Stimulated activated CD4-positive, alpha-beta T cell treated with anti-CD3 and anti-CD28 coated beads, TNF-alpha, amount 100 ng/mL, for 1 hour (primary cell): ENCODE data around the gene LAMA2.
"Not testable (repeated sequence)": the region's sequence is repeated elsewhere in the genome, so short reads cannot be mapped to it uniquely, and the experiment has no call there.

Source experiments
- DNase-seq, 3 donors: peaks; one replicate each; pipeline ENCODE4 v3.0.0-alpha.2; 2020; ENCODE audit warnings: low read depth in 3 of 3, low spot score in 1 of 3

The LAMA2 gene

DNA sequence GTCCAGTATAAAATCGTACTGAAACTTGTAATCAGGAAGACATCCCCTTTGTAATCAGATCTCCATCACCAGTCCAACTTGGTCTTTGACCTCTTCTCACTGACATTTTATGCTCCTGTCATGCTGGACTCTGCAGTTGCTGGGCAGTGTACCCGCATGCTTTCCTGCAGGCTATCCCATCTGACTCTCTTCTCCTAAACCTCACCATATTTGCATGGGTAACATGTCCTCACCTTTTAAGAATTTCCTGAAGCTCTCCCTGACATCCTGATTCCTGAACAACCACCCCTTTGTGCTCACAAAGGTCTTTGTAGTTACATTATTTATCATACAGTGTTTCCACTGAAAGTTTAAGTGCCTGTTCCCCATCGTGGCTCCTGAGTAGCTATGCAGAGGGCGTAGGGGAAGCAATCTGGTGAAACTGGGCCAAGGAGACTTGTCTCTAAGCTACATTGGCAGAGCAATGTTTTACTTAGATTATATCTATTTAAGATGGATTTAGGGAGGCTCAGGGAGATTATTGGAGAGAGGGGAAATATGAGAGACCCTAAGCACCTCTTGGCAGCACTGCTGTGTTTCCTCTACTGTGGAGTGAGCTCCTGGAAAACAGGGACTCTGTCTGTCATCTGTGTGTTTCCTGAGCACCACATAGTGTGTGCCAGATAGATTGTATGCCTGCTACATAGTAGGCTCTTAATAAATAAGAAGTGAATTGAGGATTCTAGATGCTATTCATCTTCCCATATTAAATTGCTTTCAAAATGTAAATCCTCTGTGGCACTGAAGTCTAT lies 124.0 kb downstream of the LAMA2 start:
- no peak for DNase-seq

DNA sequence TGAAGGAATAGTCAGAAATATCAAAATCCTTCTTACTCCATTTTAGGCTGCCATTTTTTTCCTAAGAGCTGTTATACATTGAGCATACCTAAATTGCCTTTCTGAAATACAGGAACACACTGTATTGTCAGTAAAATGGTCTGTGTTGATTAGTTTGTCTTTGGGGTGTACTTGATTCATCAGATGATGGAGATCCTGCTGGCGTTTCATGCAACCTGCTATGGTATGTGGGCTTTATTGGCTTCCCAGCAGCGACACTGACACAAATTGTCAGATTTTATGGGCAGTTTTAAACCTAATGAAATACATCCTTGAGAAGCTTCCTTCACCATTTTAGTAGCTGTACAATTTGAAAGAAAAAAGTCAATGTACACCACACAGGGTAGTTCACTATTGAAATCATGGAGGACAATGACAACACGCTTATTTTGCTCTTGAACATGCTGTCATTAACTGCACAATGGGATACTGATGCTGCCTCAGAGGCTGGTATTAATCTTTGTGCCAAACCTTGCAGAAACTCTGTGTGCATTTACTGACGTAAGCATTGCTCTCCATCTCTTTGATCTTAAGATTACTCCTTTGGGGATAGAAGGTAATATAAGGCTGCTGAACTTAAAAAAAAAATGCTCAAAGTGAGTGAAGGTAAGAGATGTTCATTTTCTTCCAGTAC lies 124.9 kb downstream of the LAMA2 start:
- DNase-seq = no peak

DNA sequence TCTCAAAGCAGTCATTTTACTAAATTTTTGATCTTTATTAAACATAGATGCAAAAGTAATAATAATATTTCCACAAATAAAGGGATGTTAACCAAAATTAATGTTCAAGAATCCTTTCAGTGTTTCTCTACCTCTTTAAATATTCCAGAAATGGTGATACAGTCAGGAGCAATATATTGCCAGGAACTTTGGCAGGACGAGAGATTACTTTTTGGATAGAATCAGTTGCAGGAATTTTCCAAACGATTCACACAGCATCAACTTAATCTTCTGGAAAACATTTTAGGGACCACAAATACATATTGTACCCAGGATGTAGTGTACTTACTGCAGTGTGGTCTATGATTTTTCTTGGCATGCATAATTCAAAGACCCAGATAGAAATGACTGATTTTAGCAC lies 125.7 kb downstream of the LAMA2 start:
- DNase-seq = no peak

DNA sequence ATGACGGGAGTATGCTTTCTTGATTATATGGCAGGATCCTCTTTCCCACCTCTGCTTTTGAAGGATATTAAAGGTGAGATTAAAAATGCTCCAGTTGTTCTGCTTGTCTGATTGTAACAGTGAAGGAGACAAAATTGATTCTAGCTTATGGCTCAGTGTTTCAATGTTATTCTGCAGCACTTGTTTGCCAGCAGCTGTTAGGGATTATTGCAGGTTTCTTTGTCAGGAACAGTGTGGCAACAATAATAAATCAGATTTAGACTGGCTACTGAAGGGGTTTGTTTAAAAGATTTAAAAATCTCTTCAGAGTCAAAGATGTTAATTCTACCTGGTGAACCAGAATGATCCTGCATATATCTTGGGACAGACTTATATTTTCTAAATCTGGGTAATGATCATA lies 126.9 kb downstream of the LAMA2 start:
- no peak for DNase-seq

DNA sequence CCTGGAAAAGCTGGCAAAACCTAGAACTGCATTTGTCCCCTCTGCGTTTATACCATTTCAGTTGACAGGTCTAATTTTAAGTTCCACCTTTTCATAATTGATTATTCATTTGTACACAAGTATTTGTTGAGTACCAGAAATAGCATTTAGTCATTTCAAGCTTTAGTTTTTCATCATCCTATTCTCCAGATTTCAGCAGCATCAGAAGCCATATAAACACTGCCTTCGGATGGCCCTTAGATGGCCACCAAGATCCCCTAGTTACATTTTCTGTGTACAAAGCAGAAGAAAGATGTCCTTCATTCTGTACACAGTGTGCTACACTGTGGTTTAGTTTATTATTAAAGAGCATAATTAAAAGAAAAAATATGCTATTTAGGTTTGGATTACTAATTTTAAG lies 131.4 kb downstream of the LAMA2 start:
- DNase-seq = no peak

DNA sequence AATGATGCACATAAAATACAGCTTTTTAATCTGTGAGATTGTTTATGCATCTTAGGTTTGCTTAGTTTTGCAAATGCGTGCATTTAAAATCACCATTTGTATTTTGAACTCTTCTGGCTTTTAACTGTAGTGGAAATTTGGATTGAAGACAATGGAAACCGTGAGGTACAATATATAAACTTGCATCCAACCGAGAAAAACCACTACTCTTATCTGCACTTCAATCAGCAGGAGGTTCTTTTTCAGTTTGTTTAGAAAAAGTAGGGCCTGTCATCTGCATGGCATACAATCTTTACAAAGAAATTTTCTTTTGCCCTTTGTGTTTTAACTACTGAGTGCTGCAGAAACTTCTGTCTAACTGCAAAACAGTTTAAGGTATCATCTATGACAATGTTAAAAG lies 132.8 kb downstream of the LAMA2 start:
- no peak for DNase-seq

DNA sequence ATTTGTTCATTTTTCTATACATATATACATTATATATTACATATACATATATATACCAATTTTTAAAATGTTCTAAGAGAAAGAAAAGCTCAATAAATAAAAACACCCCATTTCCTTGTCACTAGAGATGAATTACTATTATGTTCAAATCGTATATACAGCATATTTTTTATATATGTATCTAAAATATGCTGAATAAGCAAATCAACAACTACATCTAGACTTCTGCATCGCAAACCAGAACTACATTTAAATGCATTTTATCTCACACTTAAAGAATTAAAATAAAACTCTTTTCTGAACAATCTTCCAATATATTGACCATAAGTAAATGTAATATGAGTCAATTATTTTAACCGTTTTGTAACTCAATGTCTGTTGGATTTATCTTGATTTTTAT lies 133.9 kb downstream of the LAMA2 start:
- no peak for DNase-seq

DNA sequence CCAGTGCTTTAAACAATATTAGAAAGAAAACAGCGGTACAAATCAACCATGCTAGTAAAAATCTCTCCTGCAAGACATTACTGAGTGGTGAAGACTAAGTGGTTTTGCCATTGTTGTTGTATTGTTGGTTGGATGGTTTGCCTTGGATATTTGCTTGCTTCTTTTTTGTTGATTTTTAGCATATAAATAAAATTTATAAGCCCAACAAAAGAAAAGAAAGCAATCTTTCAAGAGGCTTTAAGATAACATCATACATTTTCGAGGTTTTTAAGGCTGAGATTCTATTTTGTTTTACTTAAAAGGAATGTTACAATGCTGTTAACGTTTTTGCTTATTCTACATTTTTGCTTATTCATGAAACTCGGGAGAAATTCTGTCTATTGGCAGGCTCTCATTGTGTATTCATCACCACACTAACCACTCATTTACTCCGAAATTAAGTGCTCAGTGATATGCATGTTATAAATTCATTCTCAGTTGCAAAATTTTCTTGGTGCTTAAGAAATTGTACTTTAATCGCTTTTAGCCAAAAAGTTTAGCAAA lies 139.1 kb downstream of the LAMA2 start:
- DNase-seq = no peak

DNA sequence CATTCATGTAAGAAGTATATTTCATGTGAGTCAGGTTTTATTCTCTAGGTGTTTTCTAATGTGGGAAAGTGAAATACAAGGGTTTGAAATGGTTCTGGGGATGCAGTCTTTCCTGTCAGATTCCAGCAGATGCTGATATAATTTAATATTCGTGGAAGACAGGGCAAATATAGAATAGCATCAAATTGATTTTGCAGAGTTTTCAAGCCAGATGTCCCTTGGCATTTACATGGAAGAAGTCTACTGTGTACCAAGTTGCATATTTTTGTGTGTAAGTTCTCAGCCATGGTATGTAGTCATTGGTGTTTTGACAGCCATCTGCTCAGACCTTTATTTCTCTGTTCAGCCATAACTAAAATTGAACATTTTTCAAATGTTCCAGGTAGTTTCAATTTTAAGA lies 143.7 kb downstream of the LAMA2 start:
- no peak for DNase-seq

DNA sequence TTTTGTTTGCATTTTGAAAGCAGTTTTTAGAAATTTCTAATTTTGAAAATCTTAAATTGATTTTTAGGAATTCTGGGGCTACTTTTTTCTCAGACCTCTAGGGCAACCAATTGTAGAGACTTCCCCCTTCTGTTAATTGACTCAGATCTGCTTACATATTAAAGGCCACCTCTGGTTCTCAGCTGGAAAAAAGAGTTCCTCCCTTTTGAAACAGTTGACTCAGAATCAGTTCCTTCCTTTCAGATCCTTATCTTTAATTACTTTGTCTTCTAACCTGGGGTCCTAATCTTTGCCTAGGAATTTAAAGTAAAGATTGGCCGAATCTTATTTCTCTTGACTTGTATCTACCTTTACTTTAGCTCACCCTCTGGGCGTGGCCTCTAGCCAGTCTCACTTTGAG lies 146.8 kb downstream of the LAMA2 start:
- DNase-seq = no peak

DNA sequence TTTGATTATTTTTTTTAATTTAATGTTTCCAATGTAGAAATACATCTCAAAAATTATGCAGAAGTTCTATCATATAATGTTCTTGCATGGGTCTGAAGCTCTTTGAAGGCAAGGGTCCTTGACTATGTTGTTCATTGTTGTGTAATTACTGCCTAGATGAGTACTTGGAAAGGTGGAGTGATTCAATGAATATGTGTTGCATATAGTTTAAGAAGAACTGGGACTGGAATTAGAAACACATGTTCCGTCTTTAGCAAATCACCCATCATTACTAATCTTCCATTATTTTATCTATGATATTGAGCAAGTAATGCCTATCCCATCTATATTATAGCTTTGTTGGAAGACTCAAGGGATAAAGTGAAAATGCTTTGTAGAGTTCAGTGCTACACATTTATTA lies 147.3 kb downstream of the LAMA2 start:
- no peak for DNase-seq

DNA sequence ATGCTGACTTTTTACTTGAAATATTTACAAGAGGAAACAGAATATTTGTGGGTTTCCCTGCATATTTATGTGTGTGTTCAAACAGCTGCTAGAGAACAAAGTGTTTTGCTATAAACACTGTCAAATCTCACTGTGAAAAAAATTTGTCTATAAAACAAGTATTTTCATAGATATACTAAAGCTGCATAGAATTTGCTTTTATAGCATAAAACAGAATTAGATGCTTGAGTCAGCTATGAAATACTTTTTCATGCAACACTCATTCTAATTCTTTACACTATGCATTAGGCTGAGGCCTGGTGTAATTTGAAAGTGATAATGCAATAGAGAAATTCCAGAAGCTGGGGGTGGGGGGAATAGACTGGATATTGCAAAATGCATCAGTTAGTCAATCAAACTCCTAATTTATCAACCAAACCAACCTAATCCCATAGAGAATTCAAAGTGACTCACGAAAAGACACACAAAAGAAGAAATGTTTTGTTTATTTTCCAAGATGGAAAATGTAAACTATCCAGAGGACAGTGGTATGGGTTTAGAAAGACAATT lies 148.2 kb downstream of the LAMA2 start:
- no peak for DNase-seq

DNA sequence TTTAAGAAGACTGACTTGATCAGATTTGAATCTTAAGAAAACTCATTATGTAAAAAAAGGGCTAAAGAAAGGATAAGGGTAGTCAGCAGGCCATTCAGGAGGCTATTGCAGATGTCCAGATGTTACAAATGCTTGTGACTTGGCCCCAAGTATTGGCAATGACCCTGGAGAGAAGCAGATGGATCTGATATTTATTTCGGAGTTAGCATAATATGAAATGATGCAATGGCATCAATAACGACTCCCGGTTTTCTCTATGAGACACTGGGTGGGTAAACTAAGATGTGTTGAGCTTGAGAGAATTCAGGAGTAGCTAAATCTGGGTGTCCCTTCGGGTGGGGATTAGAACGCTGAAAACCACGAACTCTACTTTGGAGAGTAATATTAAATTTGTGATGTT lies 149.7 kb downstream of the LAMA2 start:
- no peak for DNase-seq

DNA sequence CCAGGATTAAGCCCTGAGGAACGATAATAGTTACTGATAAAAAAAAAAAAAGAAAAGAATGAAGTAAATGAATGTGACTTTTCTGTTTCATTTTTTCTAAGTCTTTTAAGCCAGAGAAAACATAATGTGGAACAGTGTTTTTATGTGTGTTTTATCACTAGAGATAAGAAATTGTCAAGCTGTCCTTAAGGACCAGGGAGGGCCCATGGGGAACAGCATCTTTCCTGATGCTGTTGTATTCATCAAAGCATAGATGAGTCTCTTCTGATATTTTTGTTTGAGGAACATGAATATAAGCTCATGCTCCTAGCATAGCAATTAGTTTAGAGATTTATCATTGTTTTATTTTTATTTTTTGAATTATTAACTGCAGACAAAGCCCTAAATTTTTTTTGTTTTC lies 150.2 kb downstream of the LAMA2 start:
- no peak for DNase-seq

DNA sequence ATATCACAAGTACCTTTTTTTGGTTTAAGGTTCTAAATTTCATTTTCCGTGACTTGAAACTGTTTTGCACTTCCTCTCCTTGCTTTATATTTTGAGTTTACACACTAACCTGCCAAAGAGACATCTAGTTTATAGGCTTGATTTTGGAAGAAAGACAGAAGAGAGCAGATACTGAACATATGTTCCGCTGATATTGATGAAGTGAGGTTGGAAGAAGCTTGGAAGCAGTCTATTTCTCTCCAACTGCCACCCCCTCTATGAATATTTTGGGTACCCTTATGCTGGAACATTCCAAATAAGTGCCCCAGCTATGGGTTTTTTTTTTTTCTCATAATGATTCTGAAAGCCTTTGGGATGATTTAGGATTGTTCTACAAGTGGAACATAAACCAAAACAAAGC lies 150.6 kb downstream of the LAMA2 start:
- no peak for DNase-seq

DNA sequence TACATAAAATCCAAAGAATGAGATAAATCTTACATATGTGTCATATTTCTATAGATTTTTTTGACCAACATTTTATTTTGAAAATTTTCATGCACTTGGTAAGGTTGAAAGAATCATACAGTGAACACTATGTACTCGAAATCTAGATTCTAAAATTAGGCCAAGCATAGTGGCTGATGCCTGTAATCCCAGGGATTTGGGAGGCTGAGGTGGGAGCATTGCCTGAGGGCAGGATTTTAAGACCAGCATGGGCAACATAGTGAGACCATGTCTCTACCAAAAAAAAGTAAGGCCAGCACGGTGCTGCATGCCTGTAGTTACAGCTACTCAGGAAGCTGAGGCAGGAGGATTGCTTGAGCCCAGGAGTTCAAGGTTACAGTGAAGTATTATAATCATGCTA lies 158.6 kb downstream of the LAMA2 start:
- no peak for DNase-seq

DNA sequence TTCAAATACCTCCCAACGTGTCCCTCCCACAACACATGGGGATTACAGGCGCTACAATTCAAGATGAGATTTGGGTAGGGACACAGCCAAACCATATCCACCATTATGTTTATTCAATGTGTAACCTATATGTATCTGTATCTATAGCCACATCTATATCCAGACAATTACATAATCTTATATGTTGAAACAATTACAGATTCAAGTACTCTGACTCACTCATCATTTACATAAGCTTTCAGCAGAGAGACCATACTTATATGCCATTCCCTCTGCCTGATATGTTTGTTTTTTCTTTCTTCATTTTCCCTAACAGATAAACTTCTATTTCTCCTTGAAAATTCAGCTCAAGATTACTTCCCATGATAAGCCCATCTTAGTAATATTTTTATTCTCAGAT lies 163.6 kb downstream of the LAMA2 start:
- no peak for DNase-seq

DNA sequence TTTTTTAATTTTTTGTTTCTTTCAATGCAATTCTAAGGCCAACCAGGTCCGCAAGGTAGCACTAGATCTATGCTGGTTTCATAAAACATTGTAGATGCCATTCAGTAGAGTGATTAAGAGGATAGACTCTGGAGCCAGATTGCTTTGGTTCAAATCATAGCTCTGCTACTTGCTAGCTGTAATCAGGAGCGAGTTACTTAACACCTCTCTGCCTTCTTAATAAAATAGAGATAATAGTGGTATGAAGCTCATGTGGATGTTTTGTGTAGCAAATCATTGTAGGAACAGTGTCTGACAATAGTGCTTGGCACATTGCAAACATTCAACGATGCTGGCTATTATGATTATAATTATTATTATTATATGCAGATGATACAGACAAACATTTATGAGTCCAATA lies 164.9 kb downstream of the LAMA2 start:
- no peak for DNase-seq

DNA sequence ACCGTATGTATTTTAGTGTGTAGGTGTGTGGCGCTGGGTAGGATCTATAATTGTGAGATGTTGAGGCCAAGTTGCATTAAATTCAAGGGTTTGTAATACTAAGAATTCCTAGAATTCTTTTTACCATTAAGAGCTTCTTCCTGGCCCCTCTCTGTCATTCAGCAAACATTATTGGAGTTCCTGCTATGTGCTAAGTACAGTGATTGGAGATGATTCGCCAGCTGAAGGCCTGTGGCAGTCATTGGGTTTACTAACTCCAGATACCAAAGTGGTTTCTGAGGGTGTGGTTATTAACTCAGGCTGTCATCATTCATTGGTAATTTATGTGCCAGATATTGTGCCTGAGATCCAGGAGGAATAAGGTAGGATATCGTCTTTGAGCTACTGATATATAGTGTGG lies 167.1 kb downstream of the LAMA2 start:
- DNase-seq = no peak

DNA sequence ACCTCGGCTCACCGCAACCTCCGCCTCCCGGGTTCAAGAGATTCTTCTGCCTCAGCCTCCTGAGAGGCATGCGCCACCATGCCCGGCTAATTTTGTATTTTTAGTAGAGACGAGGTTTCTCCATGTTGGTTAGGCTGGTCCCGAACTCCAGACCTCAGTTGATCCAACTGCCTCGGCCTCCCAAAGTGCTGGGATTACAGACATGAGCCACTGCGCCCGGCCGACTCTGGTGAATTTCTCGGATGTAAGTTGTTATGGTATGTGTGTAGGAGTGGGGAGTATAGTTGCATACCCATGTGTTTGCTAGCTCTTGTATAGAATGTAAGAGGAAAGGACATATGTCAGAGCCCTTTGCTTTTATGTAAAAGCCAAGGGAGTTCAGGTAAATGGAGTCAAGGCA lies 170.2 kb downstream of the LAMA2 start:
- DNase-seq = not testable (repeated sequence)

DNA sequence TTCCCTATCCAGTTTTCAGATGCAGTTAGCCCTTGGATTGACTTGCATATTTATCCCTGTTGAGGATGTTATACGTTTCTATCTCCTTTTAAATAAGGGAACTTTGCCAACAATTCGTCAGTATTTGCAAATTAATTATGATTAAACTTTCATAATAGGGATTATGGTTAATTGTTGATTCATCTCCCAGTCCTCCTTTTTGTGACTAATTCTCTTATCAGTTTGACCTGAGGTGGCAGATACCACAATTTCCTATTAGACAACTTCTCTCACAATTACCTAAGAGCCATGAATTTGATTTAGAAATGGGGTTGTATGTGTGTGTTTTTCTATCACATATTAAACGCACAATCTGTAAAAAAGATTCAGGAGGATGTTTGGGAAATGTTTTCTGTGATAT lies 172.9 kb downstream of the LAMA2 start:
- no peak for DNase-seq

DNA sequence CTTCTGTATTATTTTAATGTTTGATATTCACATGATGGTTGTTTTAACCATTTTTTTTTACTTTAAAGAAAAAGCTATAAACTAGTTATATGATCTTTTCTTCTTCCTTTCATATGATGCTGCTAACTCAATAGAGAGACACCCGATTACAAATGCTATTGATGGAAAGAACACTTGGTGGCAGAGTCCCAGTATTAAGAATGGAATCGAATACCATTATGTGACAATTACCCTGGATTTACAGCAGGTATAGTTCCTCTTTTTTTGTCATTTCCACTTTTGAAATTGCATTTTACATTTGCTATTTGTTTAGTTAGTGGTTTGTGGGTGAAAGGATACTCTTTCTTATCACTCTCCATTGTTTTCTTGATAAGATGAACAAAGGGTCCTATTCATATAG lies 176.7 kb downstream of the LAMA2 start:
- DNase-seq = no peak
